IPS-20b (cell line): Measurements from ENCODE around the gene C5orf15.
A peak's percentile ranks its signal among the peaks of the same experiment; 100 is the strongest.

Experiments
- H3K27ac ChIP-seq: one replicate; pipeline ENCODE4 v1.5.1; 2013; ENCODE audit warnings: low read length
- H3K27me3 ChIP-seq: 2 replicates; pipeline ENCODE4 v1.6.1; 2013; ENCODE audit warnings: mild to moderate bottlenecking, low read length, inconsistent platforms; ENCODE audit not compliant: insufficient read depth
- H3K36me3 ChIP-seq: 2 replicates; pipeline ENCODE4 v1.6.1; 2013; ENCODE audit warnings: low read depth, mild to moderate bottlenecking, inconsistent platforms, low read length, moderate library complexity; ENCODE audit not compliant: insufficient read depth
- H3K4me1 ChIP-seq: 2 replicates; pipeline ENCODE4 v1.6.1; 2013; ENCODE audit warnings: mild to moderate bottlenecking, control low read depth, inconsistent platforms, low read length, moderate library complexity; ENCODE audit not compliant: insufficient read depth
- H3K4me3 ChIP-seq: 2 replicates; pipeline ENCODE4 v1.5.1; 2013; ENCODE audit warnings: mild to moderate bottlenecking, low read length, inconsistent platforms
- H3K9ac ChIP-seq: 2 replicates; pipeline ENCODE4 v1.6.1; 2013; ENCODE audit warnings: low read depth, mild to moderate bottlenecking, inconsistent platforms, low read length, moderate library complexity
- H3K9me3 ChIP-seq: 2 replicates; pipeline ENCODE4 v1.6.1; 2013; ENCODE audit warnings: mild to moderate bottlenecking, low read depth, low read length, inconsistent platforms; ENCODE audit not compliant: insufficient read depth

Gene C5orf15

GRCh38 chr5:134000696-134001453, 32.5 kb upstream of the C5orf15 start:
- H3K4me1 ChIP-seq = peaks cover 27% of the 10 kb centered on the region; the same call in 1 of the 2 replicates
- H3K9me3 ChIP-seq = no peaks in the 10 kb centered on the region
- no peak overlapping the region for H3K27ac ChIP-seq
- no peak overlapping the region for H3K4me3 ChIP-seq
- peaks cover 5% of the 10 kb centered on the region; the same call in 1 of the 2 replicates for H3K27me3 ChIP-seq
- H3K36me3 ChIP-seq = peaks cover 22% of the 10 kb centered on the region
- no peak overlapping the region for H3K9ac ChIP-seq

DNA sequence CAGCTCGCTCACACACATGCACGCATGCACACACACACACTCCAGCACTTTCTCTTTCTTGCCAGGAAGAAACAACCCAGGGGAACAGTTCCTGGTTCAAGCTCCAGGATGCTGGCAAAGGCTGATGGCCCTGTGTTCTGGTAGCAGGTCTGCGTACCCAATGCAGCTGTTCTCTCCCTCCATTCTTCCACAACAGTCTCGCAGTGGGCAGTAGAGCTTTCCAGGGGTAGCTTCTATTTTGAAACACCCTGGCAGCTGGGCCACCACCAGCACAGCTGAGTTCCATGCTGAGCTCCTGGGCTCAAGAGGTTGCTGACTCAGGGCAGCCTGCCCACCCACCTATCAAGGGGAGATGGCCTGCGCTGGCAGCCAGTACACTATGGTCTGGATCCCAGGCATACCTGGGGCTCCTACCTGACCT, 31.7 kb upstream of the C5orf15 start:
- Histone ChIP-seq H3K27me3 (no peaks in the 10 kb centered on the region), H3K36me3 (peaks cover 22% of the 10 kb centered on the region), H3K9ac (no peak overlapping the region), H3K27ac (no peak overlapping the region), H3K4me1 (peaks cover 30% of the 10 kb centered on the region; the same call in 1 of the 2 replicates), H3K4me3 (no peak overlapping the region), H3K9me3 (no peaks in the 10 kb centered on the region)

DNA sequence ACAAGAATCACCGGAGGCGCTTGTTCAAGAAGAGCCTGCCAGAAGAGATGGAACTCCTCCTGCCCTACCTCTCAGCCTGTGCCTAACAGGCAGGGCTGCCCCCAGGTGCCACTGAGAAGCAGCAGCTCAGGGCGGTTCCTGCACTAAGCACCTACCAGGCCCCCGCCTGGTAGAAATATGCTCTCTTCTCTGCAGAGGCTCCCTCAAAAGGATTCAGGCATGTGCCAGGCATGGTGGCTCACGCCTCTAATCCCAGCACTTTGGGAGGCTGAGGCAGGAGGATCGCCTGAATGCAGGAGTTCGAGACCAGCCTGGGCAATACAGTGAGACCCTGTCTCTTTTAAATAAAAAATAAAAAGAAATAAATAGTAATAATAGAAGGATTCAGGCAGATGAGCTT, 30.4 kb upstream of the C5orf15 start:
- Histone ChIP-seq H3K9ac (no peak overlapping the region), H3K27ac (no peak overlapping the region), H3K36me3 (peaks cover 22% of the 10 kb centered on the region), H3K4me1 (peaks cover 34% of the 10 kb centered on the region; the same call in 1 of the 2 replicates), H3K9me3 (no peaks in the 10 kb centered on the region), H3K27me3 (no peaks in the 10 kb centered on the region), H3K4me3 (no peak overlapping the region)

GRCh38 chr5:133998042-133998441, 29.6 kb upstream of the C5orf15 start:
- H3K4me1 ChIP-seq = peaks cover 30% of the 10 kb centered on the region; the same call in 1 of the 2 replicates
- no peak overlapping the region for H3K27ac ChIP-seq
- H3K36me3 ChIP-seq = peaks cover 22% of the 10 kb centered on the region
- H3K27me3 ChIP-seq = no peaks in the 10 kb centered on the region
- H3K9me3 ChIP-seq = no peaks in the 10 kb centered on the region
- no peak overlapping the region for H3K9ac ChIP-seq
- H3K4me3 ChIP-seq = no peak overlapping the region

- H3K4me3 ChIP-seq = no peak overlapping the region
- no peak overlapping the region for H3K9ac ChIP-seq
- peaks cover 14% of the 10 kb centered on the region for H3K36me3 ChIP-seq
- no peaks in the 10 kb centered on the region for H3K27me3 ChIP-seq
- H3K9me3 ChIP-seq = no peaks in the 10 kb centered on the region
- no peak overlapping the region for H3K27ac ChIP-seq
- peaks cover 27% of the 10 kb centered on the region; the same call in 1 of the 2 replicates for H3K4me1 ChIP-seq
Observed at GRCh38 chr5:133996683-133997252, 28.3 kb upstream of the C5orf15 start.

DNA sequence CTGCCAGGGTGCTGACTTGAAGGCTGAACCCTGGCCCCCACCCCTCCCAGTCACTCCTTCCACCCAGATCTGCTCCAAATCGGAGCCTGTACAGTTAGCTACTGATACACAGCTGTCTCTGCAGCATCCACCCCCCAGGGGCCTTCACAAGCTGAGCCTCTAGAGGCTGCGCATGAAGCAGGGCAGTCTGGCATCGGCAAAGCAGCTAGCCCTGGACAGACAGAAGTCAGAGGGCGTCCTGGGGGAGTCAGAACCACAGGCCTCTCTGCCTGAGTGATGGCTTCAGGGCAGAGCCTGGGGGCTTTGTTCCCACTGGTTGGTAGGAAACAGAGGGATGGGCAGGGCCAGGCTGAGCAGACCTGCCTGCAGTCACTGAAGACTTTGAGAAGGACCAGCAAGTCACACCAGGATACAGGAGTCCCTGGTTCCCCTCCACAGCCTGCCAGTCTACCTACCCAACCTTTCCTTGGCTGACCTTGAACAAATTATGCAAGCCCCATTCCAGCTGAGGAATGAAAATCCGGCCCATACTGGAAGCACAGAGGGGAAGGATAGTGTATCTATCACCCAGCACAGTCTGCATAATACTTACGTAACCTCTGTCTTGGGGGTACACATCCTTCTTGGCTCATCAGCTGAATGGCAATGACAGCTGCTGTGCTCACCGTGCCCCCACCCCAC, 27.6 kb upstream of the C5orf15 start:
- Histone ChIP-seq H3K27ac (no peak overlapping the region), H3K4me1 (peaks cover 27% of the 10 kb centered on the region; the same call in 1 of the 2 replicates), H3K9me3 (no peaks in the 10 kb centered on the region), H3K27me3 (no peaks in the 10 kb centered on the region), H3K36me3 (peaks cover 15% of the 10 kb centered on the region), H3K9ac (0 out of 2 replicates have a peak overlapping the region, but pooled peaks have one; percentile 22), H3K4me3 (no peak overlapping the region)

DNA sequence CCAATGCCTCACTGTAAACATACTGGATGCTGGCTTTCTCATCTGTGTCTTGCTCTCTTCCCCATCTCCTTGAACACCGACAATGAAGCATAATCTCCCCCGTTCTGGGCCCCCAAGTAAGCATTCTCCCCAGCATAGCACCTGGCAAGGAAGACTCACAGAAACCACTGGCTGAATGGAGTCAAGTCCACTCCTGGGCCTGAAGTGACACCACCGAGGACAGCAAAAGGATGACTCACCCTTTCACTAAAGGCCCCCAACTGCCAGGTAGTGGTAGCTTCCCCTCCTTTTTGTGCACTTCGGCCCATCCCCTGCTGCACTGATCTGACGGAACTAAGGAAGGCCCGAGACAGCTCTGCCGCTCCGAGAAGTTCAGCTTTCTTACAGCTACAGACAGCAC, 26.9 kb upstream of the C5orf15 start:
- peaks cover 15% of the 10 kb centered on the region for H3K36me3 ChIP-seq
- no peaks in the 10 kb centered on the region for H3K9me3 ChIP-seq
- 0 out of 2 replicates have a peak overlapping the region, but pooled peaks have one; percentile 22 for H3K9ac ChIP-seq
- H3K4me1 ChIP-seq = peaks cover 27% of the 10 kb centered on the region; the same call in 1 of the 2 replicates
- H3K4me3 ChIP-seq = no peak overlapping the region
- H3K27ac ChIP-seq = no peak overlapping the region
- H3K27me3 ChIP-seq = no peaks in the 10 kb centered on the region

- Histone ChIP-seq H3K27ac (no peak overlapping the region), H3K36me3 (peaks cover 18% of the 10 kb centered on the region), H3K4me1 (peaks cover 24% of the 10 kb centered on the region; the same call in 1 of the 2 replicates), H3K9me3 (no peaks in the 10 kb centered on the region), H3K9ac (0 out of 2 replicates have a peak overlapping the region, but pooled peaks have one; percentile 6), H3K27me3 (no peaks in the 10 kb centered on the region), H3K4me3 (no peak overlapping the region)
Observed at GRCh38 chr5:133994990-133995333, 26.5 kb upstream of the C5orf15 start.

GRCh38 chr5:133994297-133994989, 26.0 kb upstream of the C5orf15 start:
- Histone ChIP-seq H3K9me3 (no peaks in the 10 kb centered on the region), H3K4me1 (peaks cover 24% of the 10 kb centered on the region; the same call in 1 of the 2 replicates), H3K27ac (no peak overlapping the region), H3K27me3 (no peaks in the 10 kb centered on the region), H3K9ac (0 out of 2 replicates have a peak overlapping the region, but pooled peaks have one; percentile 6), H3K4me3 (no peak overlapping the region), H3K36me3 (peaks cover 23% of the 10 kb centered on the region)

GRCh38 chr5:133993185-133993936, 24.9 kb upstream of the C5orf15 start:
- peaks cover 24% of the 10 kb centered on the region; the same call in 1 of the 2 replicates for H3K4me1 ChIP-seq
- peaks cover 33% of the 10 kb centered on the region for H3K36me3 ChIP-seq
- H3K27ac ChIP-seq = no peak overlapping the region
- H3K4me3 ChIP-seq = no peak overlapping the region
- H3K9me3 ChIP-seq = no peaks in the 10 kb centered on the region
- H3K27me3 ChIP-seq = no peaks in the 10 kb centered on the region
- H3K9ac ChIP-seq = no peak overlapping the region
